Activated CD4-positive, CD25-positive, alpha-beta regulatory T cell treated with anti-CD3 and anti-CD28 coated beads, Interleukin-2, amount 50 U/mL, for 16 hours (primary cell): Measurements from ENCODE around the gene EIF2B2.

Source experiments
- DNase-seq: peaks from one replicate; pipeline ENCODE4 v3.0.0-alpha.2; 2020; ENCODE audit warnings: low read depth, low spot score

Gene EIF2B2

GRCh38 chr14:75042035-75042434 is 39.3 kb downstream of the EIF2B2 start:
- no peak for DNase-seq

DNA sequence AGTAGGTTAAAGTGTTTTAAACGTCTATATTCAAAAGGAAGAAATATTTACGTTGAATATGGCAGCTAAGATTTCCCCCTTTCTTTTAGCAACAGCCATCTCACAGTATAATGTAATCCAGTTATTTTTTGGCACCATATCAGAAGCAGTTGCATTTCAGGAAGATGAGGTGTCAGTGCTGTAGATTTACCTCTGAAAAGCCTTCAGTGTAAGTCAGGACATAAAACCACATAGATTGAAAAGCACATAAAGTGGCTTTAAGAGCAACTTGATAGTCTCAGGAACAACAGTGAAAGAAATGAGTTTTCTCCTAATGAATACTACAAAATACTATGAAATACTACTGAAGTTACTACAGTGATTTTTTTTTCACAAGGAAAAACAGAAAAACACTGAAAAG is 41.6 kb downstream of the EIF2B2 start:
- DNase-seq = no peak

- no peak for DNase-seq
Observed at GRCh38 chr14:75044752-75045151, 42.0 kb downstream of the EIF2B2 start.

- DNase-seq = no peak
Observed at GRCh38 chr14:75046275-75046674, 43.6 kb downstream of the EIF2B2 start.

- DNase-seq = no peak
Observed at GRCh38 chr14:75046899-75047298, 44.2 kb downstream of the EIF2B2 start.

DNA sequence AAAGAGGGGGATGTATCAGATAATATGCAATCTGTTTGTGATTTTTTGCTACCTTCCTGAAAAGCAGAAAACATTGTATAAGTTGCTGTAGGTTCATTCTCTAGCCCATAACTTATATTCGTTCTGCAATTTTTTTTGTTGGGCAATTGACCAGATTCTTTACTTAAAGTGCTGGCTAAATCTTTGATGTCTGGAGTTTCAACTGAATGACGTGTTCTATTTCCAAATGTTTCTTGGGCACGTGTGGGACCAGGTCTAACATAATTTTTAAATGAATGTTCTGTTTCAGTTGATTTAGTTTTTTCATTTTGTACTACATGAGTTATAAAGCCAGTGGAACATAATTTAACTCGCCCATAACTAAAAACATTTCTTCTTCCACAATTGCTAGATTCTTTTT is 44.8 kb downstream of the EIF2B2 start:
- DNase-seq = no peak

- DNase-seq = no peak
Observed at GRCh38 chr14:75048101-75048500, 45.4 kb downstream of the EIF2B2 start.

GRCh38 chr14:75049136-75049535 is 46.4 kb downstream of the EIF2B2 start:
- DNase-seq = no peak

- no peak for DNase-seq
Observed at GRCh38 chr14:75049731-75050201, 47.0 kb downstream of the EIF2B2 start.

DNA sequence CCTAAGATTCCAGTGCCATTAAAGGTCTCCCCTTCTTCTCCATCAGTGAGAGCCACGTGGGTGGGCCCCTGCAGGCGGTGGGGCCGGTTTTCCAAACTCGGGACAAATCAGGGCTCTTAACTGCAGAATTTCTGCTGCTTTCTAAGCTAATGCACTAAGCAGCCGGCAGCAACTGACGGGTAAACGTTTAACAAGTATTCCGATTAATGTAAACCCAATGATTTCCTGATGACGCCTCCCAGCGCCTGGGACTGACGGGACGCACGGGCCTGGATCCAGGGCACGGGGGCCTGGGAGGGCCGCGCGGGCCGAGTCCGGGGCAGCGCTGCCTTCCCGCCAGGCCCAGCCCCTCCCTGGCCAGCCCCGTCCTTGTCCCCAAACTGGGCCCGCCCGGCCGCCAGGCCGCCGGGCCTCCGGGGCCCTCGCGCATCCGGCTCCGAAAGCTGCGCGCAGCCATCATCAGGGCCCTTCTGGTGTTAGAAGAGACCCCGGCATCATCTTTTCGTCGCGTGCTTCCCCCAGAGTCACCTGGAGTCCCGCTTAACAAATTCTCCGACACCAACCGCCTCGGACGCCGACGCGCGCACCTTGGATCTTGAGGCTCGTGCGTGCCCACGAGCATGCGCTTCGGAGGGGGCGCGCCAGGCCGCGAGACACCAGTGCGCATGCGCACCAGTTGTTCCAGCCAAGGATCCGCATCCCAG is 48.3 kb downstream of the EIF2B2 start, which contains the start of gene MLH3:
TSS of gene MLH3 (minus strand) at position 616 of the 704 bp plus-strand sequence. CDS start 1,812 bp downstream, outside the sequence.
- peak; percentile 64 for DNase-seq

- DNase-seq = no peak
Observed at GRCh38 chr14:75051556-75051899, 48.8 kb downstream of the EIF2B2 start.

- no peak for DNase-seq
Observed at GRCh38 chr14:75053396-75054291, 50.9 kb downstream of the EIF2B2 start.

GRCh38 chr14:75054421-75054820 is 51.7 kb downstream of the EIF2B2 start:
- no peak for DNase-seq

- no peak for DNase-seq
Observed at GRCh38 chr14:75059642-75060041, 56.9 kb downstream of the EIF2B2 start.

- DNase-seq = no peak
Observed at GRCh38 chr14:75060420-75060819, 57.7 kb downstream of the EIF2B2 start.
